CD1c-positive myeloid dendritic cell (primary cell): Measurements from ENCODE around the gene ARMH1.
"Not testable (repeated sequence)": the region's sequence is repeated elsewhere in the genome, so short reads cannot be mapped to it uniquely, and the experiment has no call there.

Source experiments
- DNase-seq: peaks from one replicate; pipeline ENCODE4 v3.0.0-alpha.2; 2016; ENCODE audit errors: extremely low spot score

The ARMH1 gene

GRCh38 chr1:44644806-44645205 is 29.7 kb upstream of the ARMH1 start:
- no peak for DNase-seq

GRCh38 chr1:44645476-44646244 is 28.9 kb upstream of the ARMH1 start:
- no peak for DNase-seq

- no peak for DNase-seq
These were observed 28.0 kb upstream of the ARMH1 start for GRCh38 chr1:44646261-44647110.

GRCh38 chr1:44647896-44648295 is 26.6 kb upstream of the ARMH1 start:
- no peak for DNase-seq

- DNase-seq, result no peak
These were observed 25.8 kb upstream of the ARMH1 start for GRCh38 chr1:44648529-44649250.

GRCh38 chr1:44649788-44650158 is 24.7 kb upstream of the ARMH1 start:
- no peak for DNase-seq

- no peak for DNase-seq
These were observed 24.2 kb upstream of the ARMH1 start for GRCh38 chr1:44650159-44650831.

GRCh38 chr1:44651069-44651468 is 23.4 kb upstream of the ARMH1 start:
- DNase-seq, result no peak

GRCh38 chr1:44652445-44653106 is 21.9 kb upstream of the ARMH1 start:
- DNase-seq, result peak; percentile 74

GRCh38 chr1:44653107-44653964 is 21.2 kb upstream of the ARMH1 start:
- DNase-seq, result no peak

- DNase-seq, result no peak
These were observed 19.8 kb upstream of the ARMH1 start for GRCh38 chr1:44654621-44655187.

GRCh38 chr1:44655609-44656008 is 18.9 kb upstream of the ARMH1 start:
- DNase-seq, result no peak

- no peak for DNase-seq
These were observed 14.9 kb upstream of the ARMH1 start for GRCh38 chr1:44659566-44659965.

- no peak for DNase-seq
These were observed 14.3 kb upstream of the ARMH1 start for GRCh38 chr1:44660176-44660575.

- DNase-seq, result no peak
These were observed 12.5 kb upstream of the ARMH1 start for GRCh38 chr1:44661781-44662682.

GRCh38 chr1:44662683-44663030 is 11.9 kb upstream of the ARMH1 start:
- no peak for DNase-seq

GRCh38 chr1:44663417-44663816 is 11.1 kb upstream of the ARMH1 start:
- DNase-seq, result no peak

- peak; percentile 50 for DNase-seq
These were observed 9.7 kb upstream of the ARMH1 start for GRCh38 chr1:44664730-44665370.

- DNase-seq, result not testable (repeated sequence)
These were observed 7.8 kb upstream of the ARMH1 start for GRCh38 chr1:44666719-44667118.
